Fibroblast of mammary gland (primary cell): Measurements from ENCODE around the gene TTC23L.

Source experiments
- DNase-seq: peaks from one replicate; pipeline ENCODE4 v3.0.0-alpha.2; 2010; ENCODE audit warnings: low read depth
- H3K4me3 ChIP-seq: 2 replicates; pipeline ENCODE4 v1.5.1; 2011; ENCODE audit warnings: low read depth, mild to moderate bottlenecking, low read length, moderate library complexity; ENCODE audit not compliant: control insufficient read depth
- TF ChIP-seq, protein P1 (sequence below): conservative IDR thresholded peaks from 2 replicates; pipeline ENCODE4 v1.5.1; 2011; ENCODE audit warnings: low read depth, low read length, inconsistent platforms; ENCODE audit not compliant: control insufficient read depth, insufficient read depth

The TTC23L gene

DNA sequence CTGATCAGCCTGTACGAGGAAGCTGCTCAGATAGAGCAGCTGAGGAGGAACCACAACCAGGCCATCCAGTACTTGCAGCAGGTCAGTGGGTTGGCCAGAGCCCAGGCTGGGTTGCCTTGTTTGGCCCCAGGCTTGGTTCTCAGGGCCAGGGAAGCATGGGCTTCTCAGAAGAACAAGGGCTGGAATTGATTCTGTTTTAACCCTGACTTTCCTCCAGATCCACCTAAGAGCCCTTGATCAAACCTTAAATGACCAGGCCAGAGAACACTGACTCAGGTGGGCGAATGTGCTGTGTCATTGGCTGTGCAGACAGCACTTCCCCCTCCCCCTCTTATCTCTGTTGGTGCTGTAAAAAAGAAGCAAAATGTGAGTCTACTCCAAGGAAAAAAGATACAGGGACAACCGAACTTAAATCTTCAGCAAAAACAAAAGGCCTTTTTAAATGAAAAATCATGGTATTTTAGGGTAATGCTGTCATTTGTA, 28.1 kb downstream of the TTC23L start:
- DNase-seq = no peak
- H3K4me3 ChIP-seq = no peak overlapping the region
- TF ChIP-seq, protein P1, sequence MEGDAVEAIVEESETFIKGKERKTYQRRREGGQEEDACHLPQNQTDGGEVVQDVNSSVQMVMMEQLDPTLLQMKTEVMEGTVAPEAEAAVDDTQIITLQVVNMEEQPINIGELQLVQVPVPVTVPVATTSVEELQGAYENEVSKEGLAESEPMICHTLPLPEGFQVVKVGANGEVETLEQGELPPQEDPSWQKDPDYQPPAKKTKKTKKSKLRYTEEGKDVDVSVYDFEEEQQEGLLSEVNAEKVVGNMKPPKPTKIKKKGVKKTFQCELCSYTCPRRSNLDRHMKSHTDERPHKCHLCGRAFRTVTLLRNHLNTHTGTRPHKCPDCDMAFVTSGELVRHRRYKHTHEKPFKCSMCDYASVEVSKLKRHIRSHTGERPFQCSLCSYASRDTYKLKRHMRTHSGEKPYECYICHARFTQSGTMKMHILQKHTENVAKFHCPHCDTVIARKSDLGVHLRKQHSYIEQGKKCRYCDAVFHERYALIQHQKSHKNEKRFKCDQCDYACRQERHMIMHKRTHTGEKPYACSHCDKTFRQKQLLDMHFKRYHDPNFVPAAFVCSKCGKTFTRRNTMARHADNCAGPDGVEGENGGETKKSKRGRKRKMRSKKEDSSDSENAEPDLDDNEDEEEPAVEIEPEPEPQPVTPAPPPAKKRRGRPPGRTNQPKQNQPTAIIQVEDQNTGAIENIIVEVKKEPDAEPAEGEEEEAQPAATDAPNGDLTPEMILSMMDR = no peak

DNA sequence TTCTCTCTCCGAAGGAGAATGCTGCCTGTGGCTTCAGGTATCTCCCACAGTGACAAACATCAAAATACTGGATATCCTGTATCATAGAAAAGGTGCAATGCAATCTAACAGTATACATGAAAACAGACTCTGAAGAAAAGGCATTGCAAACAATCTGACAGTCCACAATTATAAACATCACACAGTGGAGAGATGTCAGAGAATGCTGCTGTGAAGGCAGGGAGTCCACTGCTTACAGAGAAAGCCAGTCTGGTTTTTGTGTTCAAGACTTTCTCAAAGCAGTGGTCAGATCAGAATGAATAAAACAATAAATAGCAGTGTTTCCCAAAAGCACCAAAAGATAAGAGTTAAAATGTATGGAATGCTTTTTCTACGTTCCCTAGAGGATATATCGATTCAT, 28.7 kb downstream of the TTC23L start:
- no peak overlapping the region for H3K4me3 ChIP-seq
- DNase-seq = no peak
- TF ChIP-seq, protein P1 = no peak

DNA sequence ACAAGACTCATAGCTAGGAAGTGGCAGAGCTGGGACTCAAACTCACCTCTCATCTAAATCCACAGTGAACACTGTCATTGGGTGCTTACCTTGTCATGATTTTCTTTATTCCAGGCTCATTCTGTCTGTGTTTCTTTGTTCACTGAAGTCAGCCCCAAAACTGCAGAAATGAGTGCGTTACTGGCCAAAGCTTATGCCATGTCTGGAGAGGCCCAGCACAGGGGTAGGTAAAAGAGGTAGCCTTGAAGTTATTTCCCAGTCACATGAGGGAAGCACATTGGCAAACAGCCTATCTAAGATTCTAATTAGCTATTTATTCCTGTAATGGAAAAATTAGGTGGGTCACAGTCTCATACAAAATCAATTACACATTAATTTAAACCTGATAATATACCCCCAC, 29.8 kb downstream of the TTC23L start:
- no peak for DNase-seq
- no peak overlapping the region for H3K4me3 ChIP-seq
- TF ChIP-seq, protein P1 = no peak

DNA sequence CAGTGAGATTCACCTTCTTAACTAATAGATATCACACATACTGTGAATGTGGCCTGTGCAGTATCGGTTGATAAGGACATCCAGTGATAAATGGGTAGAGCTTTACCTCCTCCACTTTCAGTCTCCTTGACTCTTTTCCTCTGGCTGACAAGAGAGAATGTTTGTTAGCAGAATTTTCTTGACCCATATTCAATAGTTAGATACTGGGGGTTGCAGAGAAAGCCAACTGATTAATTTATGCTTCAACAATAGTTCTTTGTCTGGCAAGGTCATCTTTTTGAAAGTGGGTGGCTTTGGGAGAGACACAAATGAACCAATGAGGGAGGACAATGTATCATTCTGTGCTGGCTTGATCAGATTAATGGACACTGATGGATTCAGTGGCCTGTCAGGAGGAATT, 30.3 kb downstream of the TTC23L start:
- TF ChIP-seq, protein P1 = no peak
- no peak overlapping the region for H3K4me3 ChIP-seq
- no peak for DNase-seq

DNA sequence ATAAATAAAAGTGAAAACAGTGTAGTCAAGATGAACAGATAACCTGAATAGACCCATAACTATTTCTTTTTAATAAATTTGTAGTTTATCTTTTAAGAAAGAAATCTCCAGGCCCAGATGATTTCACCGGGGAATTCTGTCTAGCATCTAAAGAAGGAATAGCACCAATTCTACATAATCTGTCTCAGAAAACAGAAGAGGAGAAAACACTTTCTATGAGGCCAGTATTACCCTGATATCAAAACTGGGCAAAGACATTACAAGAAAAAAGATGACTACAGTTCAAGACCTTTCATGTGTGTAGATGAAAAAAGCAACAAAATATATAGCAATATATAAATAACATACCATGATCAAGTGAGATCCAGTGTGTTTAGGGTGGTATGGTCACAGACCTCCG, 31.4 kb downstream of the TTC23L start:
- TF ChIP-seq, protein P1 = no peak
- DNase-seq = no peak
- no peak overlapping the region for H3K4me3 ChIP-seq

DNA sequence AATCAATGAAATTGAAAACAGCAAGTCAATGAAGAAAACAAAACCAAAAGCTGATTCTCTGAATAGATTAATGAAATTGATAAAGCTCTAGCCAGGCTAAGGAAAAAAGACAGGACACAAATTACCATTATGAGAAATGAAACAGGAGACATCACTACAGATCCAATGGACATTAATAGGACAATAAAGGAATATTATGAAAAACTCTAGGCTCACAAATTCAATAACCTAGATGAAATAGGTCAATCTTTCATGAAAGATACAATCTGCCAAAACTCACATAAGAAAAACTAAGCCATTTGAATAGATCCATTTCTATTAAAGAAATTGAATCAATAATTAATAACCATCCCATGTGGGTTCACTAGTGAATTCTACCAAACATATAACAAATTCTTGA, 37.3 kb downstream of the TTC23L start:
- no peak for DNase-seq
- H3K4me3 ChIP-seq = no peak overlapping the region
- TF ChIP-seq, protein P1 = no peak

DNA sequence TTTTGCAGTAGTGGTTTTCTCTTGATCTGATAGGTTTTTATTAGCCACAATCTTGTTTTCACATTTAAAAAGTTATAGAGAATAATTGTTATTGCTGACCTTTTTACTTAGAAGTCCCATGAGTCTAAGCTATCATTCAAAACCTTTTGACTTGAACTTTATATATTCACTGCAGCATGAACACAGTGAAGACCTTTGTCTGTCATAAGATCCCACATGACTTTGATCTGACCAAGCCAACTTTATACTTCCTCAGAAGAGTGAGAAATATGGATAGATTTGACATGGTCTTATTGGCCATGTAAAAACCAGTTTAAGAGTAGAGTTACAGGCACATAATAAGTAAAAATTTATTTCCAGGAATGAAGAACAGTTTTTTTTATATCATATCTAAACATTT, 42.3 kb downstream of the TTC23L start:
- TF ChIP-seq, protein P1 = no peak
- H3K4me3 ChIP-seq = no peak overlapping the region
- no peak for DNase-seq
